HCT116 (cell line): Measurements from ENCODE around the gene COL9A3. TPM values are rescaled to one million over a fixed set of nuclear protein-coding genes. Genes with fewer than 3 reads are reported as not detected.
A peak's percentile ranks its signal among the peaks of the same experiment; 100 is the strongest.

ENCODE experiments used
- ATAC-seq: fragments of 200-7000 bp; cut with Tn5 transposase; 2 replicates; pipeline ENCODE4 v1.9.1; 2020; ENCODE audit warnings: mild to moderate bottlenecking, moderate library complexity
- BruUV-seq: library from RNA; stranded (reverse); fragments of 400-500 nt; replicated peaks from 2 replicates; lab custom pipeline; 2021; lab: Mats Ljungman, UMichigan
- CTCF ChIA-PET: fragments of 300-600 bp; sonication (Branson Sonifier 250); formaldehyde crosslinking; loops from one replicate; lab custom pipeline; 2021; ENCODE audit warnings: antibody characterized with exemption; lab: Charles Lee
- POLR2A ChIA-PET: fragments of 300-600, 350-600 bp; sonication (Branson Sonifier 250); formaldehyde crosslinking; loops from one replicate; lab custom pipeline; 2021; ENCODE audit warnings: antibody characterized with exemption; lab: Charles Lee
- RAD21 ChIA-PET, 2 experiments: fragments of 300-600 bp; sonication (Branson Sonifier 250); formaldehyde crosslinking; loops; one replicate each; lab custom pipeline; 2023; ENCODE audit warnings: low total read pairs in 2 of 2; ENCODE audit not compliant: uncharacterized antibody in 2 of 2, unreplicated experiment in 2 of 2, low non-redundant PET in 1 of 2; lab: Charles Lee
- DNase-seq: peaks from one replicate; pipeline ENCODE4 v3.0.0-alpha.2; 2010; ENCODE audit warnings: low read depth, low spot score
- H2AFZ ChIP-seq: fragments of 200-600 bp; shearing (Covaris generic), sonication (generic); 2 replicates; pipeline ENCODE4 v1.6.1; 2017; ENCODE audit warnings: low read depth, mixed run types, mixed read lengths, antibody characterized with exemption, low read length; ENCODE audit not compliant: poor library complexity, severe bottlenecking
- H3K27ac ChIP-seq: 2 replicates; pipeline ENCODE4 v1.5.1; 2012; ENCODE audit warnings: low read depth, low read length
- H3K27me3 ChIP-seq: fragments of 200-600 bp; sonication (generic); 2 replicates; pipeline ENCODE4 v1.6.1; 2016; ENCODE audit warnings: mixed run types, low read length, mixed read lengths; ENCODE audit not compliant: insufficient read depth
- H3K36me3 ChIP-seq, 2 experiments: fragments of 200-500 bp in 1 of 2; fragments of 200-600 bp in 1 of 2; sonication (Bioruptor generic) in 1 of 2; sonication (generic) in 1 of 2; 2 replicates each; pipeline versions ENCODE4 v1.5.1 to v1.6.1; 2014 to 2016; ENCODE audit warnings: low read length in 2 of 2, inconsistent platforms in 1 of 2, mixed read lengths in 1 of 2, mixed run types in 1 of 2; ENCODE audit not compliant: insufficient read depth in 2 of 2, control insufficient read depth in 1 of 2
- H3K4me1 ChIP-seq, 2 experiments: fragments of 200-600 bp in 1 of 2; sonication (generic) in 1 of 2; 2 replicates each; pipeline versions ENCODE4 v1.5.1 to v1.6.1; 2012 to 2017; ENCODE audit warnings: low read length in 2 of 2, inconsistent platforms in 1 of 2, mild to moderate bottlenecking in 1 of 2, mixed read lengths in 1 of 2, mixed run types in 1 of 2, moderate library complexity in 1 of 2; ENCODE audit not compliant: insufficient read depth in 2 of 2, control insufficient read depth in 1 of 2
- H3K4me2 ChIP-seq: fragments of 200-600 bp; sonication (generic); 2 replicates; pipeline ENCODE4 v1.6.1; 2017; ENCODE audit warnings: mixed run types, low read length, mixed read lengths
- H3K4me3 ChIP-seq, 2 experiments: fragments of 200-600 bp in 1 of 2; sonication (generic) in 1 of 2; replicated peaks in 1 of 2; 2 replicates each; pipeline ENCODE4 v1.5.1; 2011 to 2016; ENCODE audit warnings: low read length in 2 of 2, control low read depth in 1 of 2, low read depth in 1 of 2, mild to moderate bottlenecking in 1 of 2, mixed read lengths in 1 of 2, mixed run types in 1 of 2
- H3K79me2 ChIP-seq: fragments of 200-600 bp; sonication (generic); 2 replicates; pipeline ENCODE4 v1.6.1; 2017; ENCODE audit warnings: mild to moderate bottlenecking, mixed run types, low read length, moderate library complexity, mixed read lengths; ENCODE audit not compliant: insufficient read depth
- H3K9ac ChIP-seq: fragments of 200-600 bp; sonication (generic); 2 replicates; pipeline ENCODE4 v1.6.1; 2016; ENCODE audit warnings: low read length, mixed read lengths
- H3K9me2 ChIP-seq: fragments of 200-600 bp; sonication (generic), shearing (Covaris generic); 2 replicates; pipeline ENCODE4 v1.6.1; 2017; ENCODE audit warnings: mixed run types, mild to moderate bottlenecking, moderate library complexity; ENCODE audit not compliant: insufficient read depth
- H3K9me3 ChIP-seq, 2 experiments: fragments of 200-500 bp in 1 of 2; fragments of 200-600 bp in 1 of 2; sonication (Bioruptor generic) in 1 of 2; sonication (generic) in 1 of 2; 2 replicates each; pipeline ENCODE4 v1.6.1; 2014 to 2017; ENCODE audit warnings: low read length in 2 of 2, mixed read lengths in 2 of 2, inconsistent platforms in 1 of 2, low read depth in 1 of 2, mild to moderate bottlenecking in 1 of 2, mixed run types in 1 of 2, moderate library complexity in 1 of 2; ENCODE audit not compliant: control insufficient read depth in 1 of 2, insufficient read depth in 1 of 2
- H4K20me1 ChIP-seq: fragments of 200-600 bp; sonication (generic), shearing (Covaris generic); 2 replicates; pipeline ENCODE4 v1.6.1; 2017; ENCODE audit warnings: mixed run types, mild to moderate bottlenecking, moderate library complexity; ENCODE audit not compliant: insufficient read depth
- ELF1 ChIP-seq: IDR thresholded peaks from 2 replicates; pipeline ENCODE4 v1.6.1; 2012; ENCODE audit warnings: low read depth, borderline replicate concordance
- EZH2phosphoT487 ChIP-seq: fragments of 200-600 bp; IDR thresholded peaks from 2 replicates; pipeline ENCODE4 v1.6.1; 2018; ENCODE audit warnings: antibody characterized with exemption, borderline replicate concordance
- FOSL1 ChIP-seq: IDR thresholded peaks from 2 replicates; pipeline ENCODE4 v1.6.1; 2012; ENCODE audit warnings: low read depth
- POLR2AphosphoS5 ChIP-seq: IDR thresholded peaks from 2 replicates; pipeline ENCODE4 v1.6.1; 2011; ENCODE audit warnings: mild to moderate bottlenecking, low read depth, low read length, moderate library complexity
- RAD21 ChIP-seq: IDR thresholded peaks from 2 replicates; pipeline ENCODE4 v1.6.1; 2012; ENCODE audit warnings: low read depth, mild to moderate bottlenecking
- ZFX ChIP-seq: fragments of 450-650 bp; IDR thresholded peaks from 2 replicates; pipeline ENCODE4 v1.6.1; 2017
- ZNF274 ChIP-seq: fragments of 200-500 bp; sonication (Bioruptor generic); IDR thresholded peaks from 2 replicates; pipeline ENCODE4 v1.6.1; 2014; ENCODE audit warnings: mild to moderate bottlenecking, low read depth, low read length, inconsistent platforms
- intact Hi-C: fragments of 100-400 bp; cut with micrococcal nuclease; formaldehyde crosslinking; loops from 2 replicates; pipeline ENCODE4 v1.10.0; 2022
- total RNA-seq: library from RNA; stranded (reverse); gene quantifications from one replicate; pipeline ENCODE4 v1.2.1, GENCODE V29; 2021; ENCODE audit not compliant: unreplicated experiment

COL9A3 gene
- total RNA-seq, 1 experiment from 2014 or later = 29.7 TPM

DNA sequence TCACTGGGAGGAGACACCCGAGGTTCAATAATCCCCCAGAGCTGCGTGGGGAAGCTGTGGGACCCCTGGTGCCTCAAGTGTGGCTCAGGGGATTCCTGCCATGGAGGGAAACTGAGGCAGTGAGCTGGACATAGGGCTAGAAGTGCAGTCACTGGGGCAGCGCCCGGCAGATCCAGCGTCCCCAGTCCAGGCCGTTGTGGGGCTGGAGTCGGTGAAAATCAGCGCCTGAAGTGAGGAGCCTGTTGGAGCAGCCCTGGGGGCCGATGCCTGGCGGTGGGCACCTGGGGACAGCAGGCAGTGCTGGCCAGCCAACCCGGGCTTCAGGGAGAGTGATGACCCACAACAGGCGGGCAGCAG lies 2.2 kb upstream of the COL9A3 start:
- POLR2A ChIA-PET = no interaction called here
- H2AFZ ChIP-seq = no peak overlapping the region

GRCh38 chr20:62815066-62815991 lies 1.5 kb upstream of the COL9A3 start:
- TF ChIP-seq EZH2phosphoT487 (no peak), POLR2AphosphoS5 (peak; percentile 29)
- ChIA-PET RAD21 (no interaction called here), POLR2A (interaction anchor here (0.9 to 1.3 kb wide), 2 partner anchors 11 to 60 kb away, joined by 3 read pairs; partner anchors contain the start of gene OGFR), CTCF (interaction anchor here (1.1 to 1.7 kb wide), 3 partner anchors 7 to 60 kb away, joined by 3 to 5 read pairs (median 3); no protein-coding TSS in a partner anchor)
- intact Hi-C loops = no loop called here
- Histone ChIP-seq H3K79me2 (peaks cover 4% of the 10 kb centered on the region; the same call in 1 of the 2 replicates), H3K9ac (peak overlapping the region; percentile 56), H4K20me1 (no peaks in the 10 kb centered on the region), H3K36me3 (peaks cover 9 to 11% of the 10 kb centered on the region in 2 experiments; a peak in 3 of 4 replicates), H3K4me1 (peaks cover 46 to 56% of the 10 kb centered on the region in 2 experiments), H3K4me3 (peak overlapping the region in 1 of 2 experiments; percentile 33; a peak in 2 of 4 replicates), H3K27ac (peak overlapping the region; percentile 64), H3K27me3 (no peaks in the 10 kb centered on the region), H3K9me2 (no peaks in the 10 kb centered on the region), H3K9me3 (no peaks in the 10 kb centered on the region), H2AFZ (no peak overlapping the region), H3K4me2 (peak overlapping the region; percentile 72)
- ATAC-seq = peak; percentile 78
- DNase-seq = no peak
- BruUV-seq = no TSS peak

More for the DNA sequence above, 2.2 kb upstream of the COL9A3 start:
- intact Hi-C loops = no loop called here
- peak; percentile 1; the same call in 1 of the 2 replicates for ATAC-seq
- Histone ChIP-seq H3K4me2 (peak overlapping the region; percentile 72), H3K27ac (peak overlapping the region; percentile 64), H3K4me1 (peaks cover 39 to 50% of the 10 kb centered on the region in 2 experiments), H3K4me3 (no peak overlapping the region), H3K9me2 (no peaks in the 10 kb centered on the region), H3K79me2 (peaks cover 11% of the 10 kb centered on the region; the same call in 1 of the 2 replicates), H3K36me3 (peaks cover 13 to 18% of the 10 kb centered on the region in 2 experiments; a peak in 3 of 4 replicates), H4K20me1 (no peaks in the 10 kb centered on the region), H3K9me3 (no peaks in the 10 kb centered on the region), H3K9ac (peak overlapping the region; percentile 56), H3K27me3 (no peaks in the 10 kb centered on the region)
- ChIA-PET CTCF (interaction anchor here (1.1 to 1.7 kb wide), 2 partner anchors 8 to 9 kb away, joined by 3 to 5 read pairs; no protein-coding TSS in a partner anchor), RAD21 (no interaction called here)
- TF ChIP-seq ZFX = no peak
- TF ChIP-seq ELF1 = no peak
- no peak for TF ChIP-seq ZNF274
- no peak for TF ChIP-seq FOSL1
- TF ChIP-seq RAD21 = no peak
- no TSS peak for BruUV-seq
- DNase-seq = no peak
